H1 (cell line): Measurements from ENCODE around the gene THOC6. TPM values are rescaled to one million over a fixed set of nuclear protein-coding genes. Genes with fewer than 3 reads are reported as not detected.
A peak's percentile ranks its signal among the peaks of the same experiment; 100 is the strongest.

ENCODE experiments used
- CTCF ChIA-PET: fragments of 300-600 bp; sonication (Branson Sonifier 250); formaldehyde crosslinking; loops from one replicate; lab custom pipeline; 2021; ENCODE audit not compliant: partially characterized antibody; lab: Charles Lee
- POLR2A ChIA-PET: fragments of 300-600 bp; sonication (Branson Sonifier 250); formaldehyde crosslinking; loops from one replicate; lab custom pipeline; 2021; ENCODE audit warnings: inconsistent platforms; ENCODE audit not compliant: partially characterized antibody; lab: Charles Lee
- DNase-seq, 2 experiments: peaks; one replicate each; pipeline versions ENCODE4 v3.0.0 to v3.0.0-alpha.2; 2010 to 2022; ENCODE audit warnings: low spot score in 2 of 2, low read depth in 1 of 2, mixed read lengths in 1 of 2
- FAIRE-seq: peaks from 2 replicates; lab custom pipeline; 2011; peaks lifted over from hg19 to GRCh38; lab: Jason Lieb, UNC
- H2AFZ ChIP-seq: 2 replicates; pipeline ENCODE4 v1.8.1; 2012; ENCODE audit warnings: low read length, inconsistent platforms
- H2AK5ac ChIP-seq: 2 replicates; pipeline ENCODE4 v1.6.1; 2013; ENCODE audit warnings: low read depth, low read length
- H2BK120ac ChIP-seq: replicated peaks from 2 replicates; pipeline ENCODE3; 2013; ENCODE audit warnings: low read depth, low read length, inconsistent platforms
- H2BK12ac ChIP-seq: 2 replicates; pipeline ENCODE4 v1.6.1; 2013; ENCODE audit warnings: low read depth, low read length
- H2BK15ac ChIP-seq: 2 replicates; pipeline ENCODE4 v1.6.1; 2013; ENCODE audit warnings: low read length
- H2BK20ac ChIP-seq: 2 replicates; pipeline ENCODE4 v1.6.1; 2013; ENCODE audit warnings: low read length
- H2BK5ac ChIP-seq: 2 replicates; pipeline ENCODE4 v1.6.1; 2013; ENCODE audit warnings: low read depth, low read length
- H3K14ac ChIP-seq: 2 replicates; pipeline ENCODE4 v1.6.1; 2013; ENCODE audit warnings: inconsistent platforms; ENCODE audit not compliant: insufficient read length
- H3K18ac ChIP-seq: 2 replicates; pipeline ENCODE4 v1.6.1; 2013; ENCODE audit warnings: low read length; ENCODE audit errors: extremely low read depth
- H3K23ac ChIP-seq: 2 replicates; pipeline ENCODE4 v1.6.1; 2013; ENCODE audit warnings: inconsistent platforms; ENCODE audit not compliant: insufficient read length
- H3K23me2 ChIP-seq: 2 replicates; pipeline ENCODE4 v1.6.1; 2013; ENCODE audit warnings: low read depth, low read length
- H3K27ac ChIP-seq: 2 replicates; pipeline ENCODE4 v1.6.1; 2011; ENCODE audit warnings: low read depth, low read length, inconsistent platforms
- H3K27me3 ChIP-seq, 4 experiments: replicated peaks in 1 of 4; 1 replicate in 1 of 4; 2 replicates in 3 of 4; pipeline versions ENCODE4 v1.6.1 to v1.8.1; 2011 to 2013; ENCODE audit warnings: low read length in 3 of 4, mild to moderate bottlenecking in 3 of 4, inconsistent platforms in 2 of 4, mixed read lengths in 2 of 4, moderate library complexity in 1 of 4; ENCODE audit not compliant: control insufficient read depth in 3 of 4, insufficient read depth in 3 of 4; ENCODE audit errors: extremely low read depth in 1 of 4
- H3K36me3 ChIP-seq, 4 experiments: 2 replicates each; pipeline versions ENCODE4 v1.6.1 to v1.8.1; 2011 to 2013; ENCODE audit warnings: mild to moderate bottlenecking in 4 of 4, low read length in 3 of 4, moderate library complexity in 2 of 4, control low read depth in 1 of 4, inconsistent platforms in 1 of 4; ENCODE audit not compliant: insufficient read depth in 4 of 4, control insufficient read depth in 2 of 4
- H3K4ac ChIP-seq: replicated peaks from 2 replicates; pipeline ENCODE3; 2013; ENCODE audit warnings: low read length, low read depth, mixed read lengths, inconsistent platforms; ENCODE audit not compliant: insufficient read length
- H3K4me1 ChIP-seq, 4 experiments: replicated peaks in 1 of 4; 1 replicate in 1 of 4; 2 replicates in 3 of 4; pipeline versions ENCODE4 v1.6.1 to v1.8.1; 2011 to 2013; ENCODE audit warnings: low read length in 3 of 4, inconsistent platforms in 2 of 4, mixed read lengths in 1 of 4; ENCODE audit not compliant: insufficient read depth in 4 of 4, control insufficient read depth in 3 of 4
- H3K4me2 ChIP-seq, 2 experiments: 2 replicates each; pipeline versions ENCODE4 v1.6.1 to v1.8.1; 2011 to 2013; ENCODE audit warnings: low read depth in 2 of 2, low read length in 2 of 2, control low read depth in 1 of 2, inconsistent platforms in 1 of 2, mild to moderate bottlenecking in 1 of 2; ENCODE audit not compliant: insufficient read depth in 1 of 2
- H3K4me3 ChIP-seq, 4 experiments: fragments of 200-600, 300-600 bp in 1 of 4; sonication (generic), shearing (Covaris generic), sonication (Bioruptor Twin) in 1 of 4; 2 replicates each; pipeline versions ENCODE4 v1.5.1 to v1.8.1; 2011 to 2016; ENCODE audit warnings: low read length in 4 of 4, low read depth in 3 of 4, control low read depth in 2 of 4, inconsistent platforms in 2 of 4, mild to moderate bottlenecking in 2 of 4, mixed read lengths in 1 of 4, moderate library complexity in 1 of 4; ENCODE audit not compliant: insufficient read depth in 2 of 4; ENCODE audit errors: extremely low read depth in 1 of 4
- H3K56ac ChIP-seq: replicated peaks from 2 replicates; pipeline ENCODE3; 2013; ENCODE audit warnings: low read depth, mild to moderate bottlenecking, mixed read lengths, low read length, inconsistent platforms; ENCODE audit not compliant: insufficient read length
- H3K79me1 ChIP-seq: 2 replicates; pipeline ENCODE4 v1.6.1; 2013; ENCODE audit warnings: low read depth, low read length, control low read depth
- H3K79me2 ChIP-seq, 2 experiments: 2 replicates each; pipeline versions ENCODE4 v1.6.1 to v1.8.1; 2012 to 2013; ENCODE audit warnings: low read length in 2 of 2, mild to moderate bottlenecking in 2 of 2, inconsistent platforms in 1 of 2; ENCODE audit not compliant: insufficient read depth in 2 of 2, control insufficient read depth in 1 of 2
- H3K9ac ChIP-seq, 4 experiments: replicated peaks in 1 of 4; 1 replicate in 1 of 4; 2 replicates in 3 of 4; pipeline versions ENCODE4 v1.6.1 to v1.8.1; 2011 to 2013; ENCODE audit warnings: low read depth in 3 of 4, low read length in 3 of 4, control low read depth in 2 of 4, mild to moderate bottlenecking in 2 of 4, moderate library complexity in 2 of 4, inconsistent platforms in 1 of 4; ENCODE audit errors: extremely low read depth in 1 of 4
- H3K9me3 ChIP-seq, 2 experiments: 2 replicates each; pipeline versions ENCODE4 v1.6.1 to v1.8.1; 2012 to 2013; ENCODE audit warnings: mild to moderate bottlenecking in 2 of 2, moderate library complexity in 2 of 2, control low read depth in 1 of 2, inconsistent platforms in 1 of 2, low read depth in 1 of 2, low read length in 1 of 2, mixed read lengths in 1 of 2; ENCODE audit not compliant: insufficient read depth in 2 of 2
- H4K20me1 ChIP-seq, 2 experiments: replicated peaks in 1 of 2; 2 replicates each; pipeline versions ENCODE3 to v1.8.1; 2011 to 2013; ENCODE audit warnings: inconsistent platforms in 2 of 2, low read length in 2 of 2, mild to moderate bottlenecking in 1 of 2; ENCODE audit not compliant: insufficient read depth in 2 of 2, control insufficient read depth in 1 of 2
- H4K5ac ChIP-seq: 2 replicates; pipeline ENCODE4 v1.6.1; 2013; ENCODE audit warnings: low read length, low read depth, mixed read lengths, inconsistent platforms; ENCODE audit not compliant: insufficient read length
- H4K8ac ChIP-seq: 2 replicates; pipeline ENCODE4 v1.8.0; 2013; ENCODE audit warnings: mild to moderate bottlenecking, moderate library complexity, low read length, inconsistent platforms; ENCODE audit not compliant: insufficient read depth; ENCODE audit errors: extremely low read depth
- H4K91ac ChIP-seq: replicated peaks from 2 replicates; pipeline ENCODE3; 2013; ENCODE audit warnings: low read length, mixed read lengths, inconsistent platforms; ENCODE audit not compliant: insufficient read length
- ATF3 ChIP-seq: IDR thresholded peaks from 2 replicates; pipeline ENCODE4 v1.6.1; 2011; ENCODE audit warnings: low read depth, mild to moderate bottlenecking, low read length; ENCODE audit not compliant: insufficient read depth
- BACH1 ChIP-seq: IDR thresholded peaks from 2 replicates; pipeline ENCODE4 v1.6.1; 2012; ENCODE audit warnings: low read length, improper control_type of control experiment
- BCL11A ChIP-seq, 2 experiments: IDR thresholded peaks; one replicate each; pipeline ENCODE4 v1.6.1; 2011; ENCODE audit warnings: low read depth in 2 of 2, low read length in 2 of 2, mild to moderate bottlenecking in 2 of 2
- BRCA1 ChIP-seq: IDR thresholded peaks from 2 replicates; pipeline ENCODE4 v1.6.1; 2012; ENCODE audit warnings: low read depth, low read length, improper control_type of control experiment
- CBX5 ChIP-seq: fragments of 300-800, 300-1000 bp; sonication (generic); IDR thresholded peaks from 2 replicates; pipeline ENCODE4 v1.7.1; 2016; ENCODE audit warnings: antibody characterized with exemption, low read length, low read depth
- CHD1 ChIP-seq: IDR thresholded peaks from 2 replicates; pipeline ENCODE4 v1.6.1; 2012; ENCODE audit warnings: low read depth, low read length, improper control_type of control experiment
- FOSL1 ChIP-seq: IDR thresholded peaks from 2 replicates; pipeline ENCODE4 v1.6.1; 2011; ENCODE audit warnings: mild to moderate bottlenecking, low read depth, low read length, moderate library complexity; ENCODE audit not compliant: insufficient read depth
- GTF2F1 ChIP-seq: IDR thresholded peaks from 2 replicates; pipeline ENCODE4 v1.6.1; 2012; ENCODE audit warnings: low read depth, low read length, improper control_type of control experiment, borderline replicate concordance
- KDM4A ChIP-seq: IDR thresholded peaks from one replicate; pipeline ENCODE4 v1.7.1; 2012; ENCODE audit warnings: low read depth, mild to moderate bottlenecking, moderate library complexity, low read length, inconsistent platforms; ENCODE audit not compliant: severe bottlenecking
- NRF1 ChIP-seq: IDR thresholded peaks from 2 replicates; pipeline ENCODE4 v1.6.1; 2011; ENCODE audit warnings: mild to moderate bottlenecking, low read depth, low read length, improper control_type of control experiment
- RFX5 ChIP-seq: IDR thresholded peaks from 2 replicates; pipeline ENCODE4 v1.6.1; 2011; ENCODE audit warnings: low read depth, low read length, improper control_type of control experiment, borderline replicate concordance
- TAF7 ChIP-seq: optimal IDR thresholded peaks from 2 replicates; pipeline ENCODE3; 2011; ENCODE audit warnings: low read depth, mild to moderate bottlenecking, inconsistent platforms, low read length, moderate library complexity, borderline replicate concordance
- TBP ChIP-seq: IDR thresholded peaks from 2 replicates; pipeline ENCODE4 v1.6.1; 2011; ENCODE audit warnings: low read depth, low read length, improper control_type of control experiment
- WGBS, 2 experiments: shearing (Covaris generic) in 1 of 2; methylation state at CpG; one replicate each; pipeline versions ENCODE4 v1.1.6 to v1.1.7; 2013 to 2015; ENCODE audit warnings: low lambda C conversion rate in 2 of 2, mixed read lengths in 2 of 2, inconsistent platforms in 1 of 2, low coverage in 1 of 2, missing lambda C conversion rate in 1 of 2; ENCODE audit not compliant: insufficient replicate concordance in 2 of 2, insufficient coverage in 1 of 2, insufficient read length in 1 of 2; ENCODE audit errors: extremely low coverage in 1 of 2, missing lambda C conversion rate in 1 of 2; 5-methylcytosine and 5-hydroxymethylcytosine counted together
- polyA plus RNA-seq, 7 experiments: library from polyadenylated mRNA; depleted of rRNA in 3 of 7; stranded (reverse) in 5 of 7; unstranded in 2 of 7; fragments of >200 nt in 5 of 7; fragments of 200-250 nt in 2 of 7; gene quantifications; 1 replicate in 5 of 7; 2 replicates in 1 of 7; 4 replicates in 1 of 7; pipeline versions ENCODE4 v1.2.1 to v1.2.3, GENCODE V29; 2011 to 2013; ENCODE audit warnings: missing spikeins in 2 of 7, mixed read lengths in 2 of 7
- total RNA-seq: library from RNA; stranded (reverse); fragmentation: NEBNext Ultra II Directional; extraction: Animal tissue kit (Norgen Biotek cat#: 25700); gene quantifications from 2 replicates; pipeline ENCODE4 v1.2.1, GENCODE V29; 2021

Gene THOC6
- total and polyA plus RNA-seq, 2 of the 8 experiments (the other 6 are each of a cell fraction or from before 2014, with no cell fraction given), result 78.5 to 111 TPM

GRCh38 chr16:3032624-3033023, 8.8 kb downstream of the THOC6 start:
- Histone ChIP-seq H2AFZ (no peak overlapping the region), H3K9ac (no peak overlapping the region), H2AK5ac (0 out of 2 replicates have a peak overlapping the region, but pooled peaks have one; percentile 16), H3K23me2 (peaks cover 3% of the 10 kb centered on the region; the same call in 1 of the 2 replicates), H2BK5ac (no peak overlapping the region), H2BK12ac (no peak overlapping the region), H3K36me3 (peaks cover 0 to 2% (median 0%) of the 10 kb centered on the region in 4 experiments; a peak in 2 of 8 replicates), H2BK20ac (no peak overlapping the region), H3K4me1 (peaks cover 0 to 14% (median 9%) of the 10 kb centered on the region in 4 experiments; a peak in 6 of 7 replicates), H3K4me2 (no peak overlapping the region), H3K79me2 (no peaks in the 10 kb centered on the region), H4K20me1 (peaks cover 9 to 24% of the 10 kb centered on the region in 2 experiments), H3K27ac (no peak overlapping the region), H2BK120ac (no peak overlapping the region), H3K4ac (no peak overlapping the region), H3K9me3 (no peaks in the 10 kb centered on the region), H4K8ac (no peak overlapping the region), H3K23ac (no peak overlapping the region), H4K5ac (no peak overlapping the region), H2BK15ac (no peak overlapping the region), H4K91ac (no peak overlapping the region), H3K18ac (no peak overlapping the region), H3K4me3 (no peak overlapping the region), H3K14ac (no peak overlapping the region), H3K56ac (no peak overlapping the region), H3K79me1 (0 out of 2 replicates have a peak, but pooled peaks cover 2% of the 10 kb centered on the region), H3K27me3 (peaks cover 0 to 9% (median 3%) of the 10 kb centered on the region in 4 experiments; a peak in 1 of 7 replicates)
- ChIA-PET POLR2A (interaction anchor here (1.2 to 35.7 kb wide), 8 partner anchors 4 to 102 kb away, joined by 3 to 1808 read pairs (median 78); partner anchors contain the start of genes BICDL2, CLDN6, CLDN9 and HCFC1R1), CTCF (interaction anchor here (0.6 to 23.8 kb wide), 23 partner anchors 10 to 147 kb away, joined by 3 to 639 read pairs (median 10); partner anchors contain the start of genes CLDN6, CLDN9, HCFC1R1 and IL32)
- no peak for DNase-seq
- 88% methylated on average over 7 of the region's 7 CpGs; no CpG with 5 or more reads in 1 of the 2 experiments for WGBS, 2 experiments
- no peak for FAIRE-seq
- TF ChIP-seq CHD1 (no peak), TBP (no peak), BRCA1 (no peak), GTF2F1 (no peak), TAF7 (no peak), BACH1 (no peak), NRF1 (no peak), KDM4A (no peak), RFX5 (no peak), FOSL1 (no peak), CBX5 (no peak), ATF3 (no peak), BCL11A (IDR thresholded peaks at IDR 0.05; ENCODE audit: low read depth in 2 of 2, low read length in 2 of 2) (no peak)
